HG02798 (cell line): Measurements from ENCODE around the gene PATL1.

Source experiments
- ATAC-seq: cut with Tn5 transposase; IDR thresholded peaks from one replicate; pipeline ENCODE4 v1.9.1; 2021; ENCODE audit warnings: mild to moderate bottlenecking; ENCODE audit not compliant: unreplicated experiment, poor library complexity

The PATL1 gene

DNA sequence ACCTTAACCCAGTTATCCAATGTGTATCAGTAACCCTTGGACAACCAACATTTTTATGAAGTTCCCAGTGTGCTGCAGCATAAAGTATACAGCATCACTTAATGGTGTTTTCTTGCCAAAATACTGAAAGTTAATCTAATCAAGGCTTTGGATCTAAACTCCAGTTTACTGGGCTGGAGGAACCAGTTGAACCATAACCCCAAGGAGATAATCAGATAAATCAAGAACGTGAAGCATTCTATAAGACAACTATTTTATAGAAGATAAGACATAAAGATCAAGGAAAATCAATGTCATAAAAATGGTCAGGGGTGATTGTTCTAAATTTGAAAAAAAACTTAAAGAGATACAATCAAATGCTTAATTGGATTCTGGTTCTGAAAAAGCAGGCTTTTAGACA lies 51.0 kb downstream of the PATL1 start:
- no peak for ATAC-seq

DNA sequence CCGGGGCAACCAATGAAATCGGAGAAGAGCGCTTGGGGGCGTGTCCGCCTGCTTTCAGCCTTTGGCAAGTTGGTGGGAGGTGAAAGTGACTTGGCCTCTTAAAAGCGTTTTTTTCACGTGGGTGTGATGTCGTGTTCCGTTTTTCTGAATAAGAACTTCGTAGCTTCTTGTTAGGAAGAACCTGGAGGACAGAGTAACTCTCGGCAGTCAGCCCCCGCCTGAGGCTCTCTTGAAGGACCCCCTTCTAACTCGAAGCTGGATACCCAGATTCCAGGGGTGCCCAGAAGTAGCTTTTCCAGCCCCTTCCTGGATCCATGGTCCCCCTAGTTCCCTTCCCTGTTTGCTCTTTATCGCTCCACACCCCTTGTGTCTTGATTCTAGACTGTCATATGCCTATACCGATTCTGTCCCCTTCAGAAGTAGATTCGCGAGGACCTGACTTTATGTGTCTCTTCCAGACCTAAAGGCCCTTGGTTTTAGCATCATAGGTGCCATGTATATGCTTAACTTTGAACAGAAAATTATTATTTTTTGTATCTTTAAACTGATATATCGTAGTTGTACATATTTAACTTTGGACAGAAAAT lies 52.3 kb downstream of the PATL1 start:
- ATAC-seq = no peak

DNA sequence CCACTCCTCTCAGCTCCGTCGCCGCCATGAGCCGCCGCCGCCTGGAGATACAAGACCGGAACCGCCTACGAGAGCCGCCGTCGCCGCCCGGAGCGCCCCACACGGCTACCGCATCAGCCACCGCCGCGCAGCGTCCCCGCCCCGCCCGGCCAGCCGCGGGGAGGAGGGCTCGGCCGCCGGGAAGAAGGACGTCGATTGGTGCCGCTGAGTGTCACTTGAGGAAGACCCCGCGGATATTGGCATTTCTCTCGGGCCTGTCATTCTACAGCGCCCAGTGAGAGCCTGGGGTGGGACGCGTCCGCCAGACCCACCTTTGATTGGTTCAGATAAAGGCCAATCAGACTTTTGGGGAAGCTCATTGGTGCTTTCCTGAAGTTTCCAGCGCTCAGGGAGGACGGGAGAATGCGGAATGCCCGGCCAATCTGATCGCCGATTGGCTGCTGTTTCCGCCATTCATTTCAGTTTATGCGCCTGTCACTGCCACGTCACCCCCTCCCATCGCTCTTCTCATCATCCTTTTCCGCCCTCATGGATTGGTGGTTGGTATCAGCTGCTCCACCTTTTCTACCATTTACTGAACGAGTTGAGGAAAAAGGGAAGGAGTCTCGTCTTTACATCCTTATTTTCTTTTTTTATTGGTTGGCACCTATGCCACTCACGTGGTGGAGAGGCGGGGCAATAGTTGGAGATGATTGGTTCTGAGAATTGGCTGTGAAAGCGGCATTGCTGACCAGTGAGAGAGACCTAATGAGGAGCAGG lies 53.0 kb downstream of the PATL1 start, which contains the start of gene OSBP:
OSBP (minus strand) TSS at position 138 of the 759 bp plus-strand sequence; CDS start at position 28, 110 bp downstream.
- ATAC-seq = peak; percentile 88

DNA sequence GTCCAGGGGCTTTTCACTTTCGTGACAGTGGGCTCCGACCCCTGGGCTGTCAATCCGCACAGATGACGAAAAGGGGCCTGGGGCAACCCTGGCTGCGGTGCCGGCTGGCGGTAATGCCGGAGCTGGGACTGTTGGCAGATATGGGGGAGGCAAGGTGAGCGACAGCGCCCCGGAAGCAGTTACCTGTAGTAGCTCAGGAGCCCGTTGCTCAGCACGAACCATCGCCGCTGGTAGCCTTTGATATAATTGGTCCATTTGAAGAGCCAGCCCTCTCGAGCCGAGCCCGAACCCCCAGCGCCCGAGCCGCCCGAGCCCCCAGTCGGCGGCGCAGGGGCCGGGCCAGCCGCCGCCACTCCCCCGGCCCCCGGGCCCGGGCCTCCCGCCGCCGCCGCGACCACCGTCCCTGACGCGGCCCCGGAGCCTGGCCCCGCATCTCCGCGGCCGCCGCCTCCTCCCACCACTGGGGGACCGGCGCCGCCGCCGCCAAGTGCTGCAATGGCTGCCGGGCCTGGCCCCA lies 53.7 kb downstream of the PATL1 start:
- peak; percentile 3 for ATAC-seq

DNA sequence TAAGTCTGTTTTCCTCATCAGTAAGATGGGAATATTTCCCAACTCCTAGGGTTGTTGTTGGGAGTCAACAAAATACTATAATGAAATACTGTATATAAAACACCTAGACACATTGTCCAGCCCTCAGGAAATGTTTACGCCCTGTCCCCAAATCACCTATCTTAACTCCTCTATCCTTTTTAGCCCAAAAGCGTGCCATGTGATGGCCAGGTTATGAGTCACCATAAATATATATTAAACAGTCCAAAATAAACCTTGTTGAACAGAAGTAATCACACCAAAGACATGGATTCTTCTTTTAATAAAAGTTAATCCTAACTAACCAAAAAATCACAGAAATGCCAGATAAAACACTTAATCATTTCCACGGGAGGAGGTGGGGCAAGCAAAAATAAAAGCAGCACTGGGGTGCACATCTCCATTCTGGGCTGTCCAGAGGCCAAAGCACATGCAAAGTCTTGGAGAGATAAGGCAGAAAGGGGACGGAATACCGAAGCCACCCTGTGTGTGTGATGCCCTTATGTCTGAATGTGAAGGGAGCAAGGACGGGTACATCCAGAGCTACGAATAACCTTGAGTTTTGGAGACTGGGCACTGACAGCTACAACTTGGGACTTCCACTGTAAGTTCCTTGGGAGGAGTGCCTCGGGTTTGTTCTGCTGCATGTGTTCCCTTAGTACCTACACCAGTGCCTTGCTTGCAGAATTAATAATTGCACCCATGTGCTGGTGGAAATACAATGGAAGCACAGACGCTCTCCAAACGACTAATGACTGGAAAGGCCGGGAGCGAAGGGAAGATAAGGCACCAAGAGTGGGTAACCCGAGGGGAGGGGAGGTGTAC lies 54.3 kb downstream of the PATL1 start:
- ATAC-seq = no peak

DNA sequence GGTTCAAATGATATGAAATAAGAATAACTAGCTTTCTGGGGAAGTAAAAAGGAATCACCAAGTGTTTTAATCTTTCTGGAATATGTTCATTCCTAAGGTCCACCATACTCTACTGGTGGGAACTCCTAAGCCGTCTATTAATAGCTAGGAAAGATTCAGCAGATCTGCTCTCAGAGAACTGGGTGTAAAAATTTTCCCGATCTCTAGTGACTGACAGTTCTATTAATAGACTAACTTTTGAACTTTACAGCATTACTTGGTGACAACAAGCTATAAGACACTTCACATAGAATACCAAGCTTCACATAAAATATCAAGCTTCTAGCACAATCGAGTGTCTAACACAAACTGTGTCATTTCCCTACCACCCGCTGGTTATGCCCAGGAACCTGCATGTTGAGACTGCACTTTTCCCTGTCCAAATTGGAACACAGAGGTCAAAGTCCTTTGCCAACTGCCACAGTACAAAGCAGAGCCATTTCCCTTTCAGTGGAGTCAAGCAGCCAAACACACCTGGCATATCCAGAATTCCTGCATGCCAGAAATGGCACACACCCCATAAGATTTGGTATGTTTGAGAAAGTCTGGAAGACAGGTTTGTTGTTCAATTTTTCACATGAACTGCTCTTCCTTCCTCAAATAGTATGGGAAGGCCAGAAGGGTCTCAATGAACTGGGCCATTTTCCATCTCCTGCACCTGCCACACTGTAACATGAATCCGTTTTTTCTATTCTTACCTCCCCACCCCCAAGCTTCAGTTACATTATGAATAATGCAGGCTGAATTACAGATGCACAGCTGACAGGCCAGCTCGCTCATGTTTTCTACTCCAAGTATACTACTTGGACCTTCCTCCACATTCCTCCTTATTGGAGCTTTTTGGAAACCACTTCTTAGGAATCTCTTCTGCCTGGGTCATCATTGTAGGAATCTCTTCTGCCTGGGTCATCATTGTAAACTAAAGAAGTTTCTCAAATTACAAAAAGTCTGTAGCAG lies 57.0 kb downstream of the PATL1 start:
- no peak for ATAC-seq

DNA sequence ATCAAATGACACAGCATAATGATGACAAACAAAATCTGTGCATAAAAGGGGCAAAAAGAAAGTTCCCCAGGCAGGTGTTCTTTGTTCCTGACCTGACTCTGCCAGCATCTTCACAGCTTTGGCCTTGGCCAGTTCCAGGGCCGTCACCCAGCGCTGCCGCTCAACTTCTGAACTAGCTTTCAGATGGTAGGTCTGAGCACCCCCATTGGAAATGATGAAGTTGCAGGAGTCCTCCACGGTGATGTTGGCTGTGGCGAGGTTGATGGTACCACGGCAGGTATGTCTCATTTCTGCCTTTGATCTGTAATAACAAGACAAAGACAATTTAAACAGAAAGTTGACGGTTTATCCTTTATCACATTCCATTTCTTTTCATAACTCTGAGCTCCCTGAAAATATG lies 58.5 kb downstream of the PATL1 start:
- no peak for ATAC-seq

DNA sequence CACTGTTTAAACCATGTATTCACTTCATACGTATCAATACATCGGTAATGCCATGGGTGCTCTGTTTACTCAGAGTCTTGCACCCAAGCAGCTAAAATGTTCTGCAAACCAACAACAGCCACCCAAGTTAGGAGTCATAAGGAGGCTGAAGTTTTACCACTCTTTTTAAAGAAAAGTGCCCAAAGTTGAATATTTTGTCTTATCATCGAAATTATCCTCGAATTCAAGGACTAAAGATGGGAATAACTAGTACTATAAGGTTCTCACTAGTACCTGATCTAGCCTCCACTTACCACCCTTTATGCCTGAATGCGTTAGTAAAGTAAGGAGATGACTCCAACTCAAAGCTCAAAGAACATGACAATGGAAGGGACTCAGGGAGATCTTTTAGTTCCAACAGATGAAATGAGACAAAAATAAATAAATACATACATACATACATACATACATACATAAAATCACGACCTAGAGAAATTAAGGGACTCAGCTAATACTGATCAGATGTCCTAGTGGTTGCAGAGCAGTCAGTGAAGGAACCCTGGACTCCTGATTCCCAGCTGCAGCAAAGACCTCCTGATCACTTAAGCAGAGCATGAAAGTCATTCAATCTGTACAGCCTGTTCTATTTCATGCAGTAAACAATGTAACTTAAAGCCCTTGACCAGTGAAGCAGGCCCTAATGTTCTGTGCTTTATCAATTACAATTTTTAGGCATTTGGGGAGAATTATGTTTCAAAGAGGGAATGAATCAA lies 61.0 kb downstream of the PATL1 start:
- no peak for ATAC-seq

DNA sequence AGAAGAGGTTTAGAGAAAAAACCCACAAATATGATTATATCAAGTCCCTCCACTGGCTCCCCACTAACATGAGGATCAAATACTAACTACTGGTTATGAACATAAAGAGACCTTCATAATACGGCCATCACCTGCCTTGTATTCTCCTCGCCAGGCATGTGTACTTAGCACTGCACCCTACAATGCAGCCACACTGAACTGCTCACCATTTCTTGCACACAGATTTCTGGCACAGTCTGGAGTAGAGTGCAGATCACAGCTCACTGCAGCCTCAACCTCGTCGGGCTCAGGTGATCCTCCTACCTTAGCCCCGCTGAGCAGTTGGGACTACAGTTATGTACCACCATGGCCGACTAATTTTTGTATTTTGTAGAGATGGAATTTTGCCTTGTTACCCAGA lies 66.4 kb downstream of the PATL1 start:
- ATAC-seq = no peak

DNA sequence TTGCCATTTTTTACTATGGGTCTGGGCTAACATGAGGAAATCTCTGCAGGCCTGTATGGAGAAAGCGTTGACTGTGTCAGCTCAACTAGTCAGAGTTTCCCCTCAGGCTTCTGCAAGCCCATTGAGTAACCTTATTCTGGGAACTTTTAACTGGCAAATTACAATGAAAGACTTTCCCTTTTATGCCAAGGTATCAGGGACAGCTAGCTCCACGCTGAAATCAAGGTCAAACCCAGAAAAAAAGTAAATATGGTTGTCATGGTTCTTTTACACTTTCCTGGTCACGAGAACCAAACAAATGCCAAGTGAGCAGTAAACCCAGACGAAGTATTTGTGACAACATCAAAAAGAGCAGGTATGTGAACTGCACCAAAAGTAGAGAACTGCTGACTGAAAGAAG lies 67.0 kb downstream of the PATL1 start:
- ATAC-seq = no peak

DNA sequence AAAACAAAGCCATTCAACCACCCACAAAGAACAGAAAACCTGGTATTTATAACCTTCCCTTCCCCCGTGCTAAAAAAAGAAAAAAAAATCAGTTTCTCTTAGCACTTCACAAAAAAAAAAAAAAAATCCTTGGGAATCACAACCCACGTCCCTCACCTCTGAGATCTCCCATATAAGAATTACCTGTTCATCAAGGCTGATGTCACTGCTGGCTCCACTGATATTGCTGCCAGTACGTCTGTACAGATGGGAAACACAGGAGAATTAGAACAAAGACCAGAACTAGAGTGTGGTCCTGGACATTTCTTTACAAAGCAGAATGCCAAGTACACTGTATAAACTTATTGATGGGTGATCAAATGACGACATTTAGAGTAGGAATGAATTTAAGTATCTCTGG lies 68.2 kb downstream of the PATL1 start:
- ATAC-seq = no peak

DNA sequence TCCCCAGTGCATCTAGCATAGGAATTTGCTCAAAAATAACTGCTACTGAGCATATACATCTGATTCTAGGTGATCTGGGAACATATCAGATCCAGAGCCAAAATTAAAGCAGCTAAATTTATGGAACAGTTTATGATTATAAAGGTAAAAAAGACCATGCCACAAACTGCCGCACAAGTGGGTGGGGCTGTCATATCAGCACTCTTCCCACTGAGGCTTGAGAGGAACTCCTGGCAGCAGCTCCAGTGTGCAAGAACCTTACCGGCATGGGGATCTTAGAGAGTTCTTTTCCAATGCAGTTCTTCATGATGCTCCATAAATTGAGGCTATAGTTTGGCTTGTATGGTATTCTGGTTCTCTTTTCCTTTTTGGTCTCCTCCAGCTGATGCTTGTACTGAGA lies 68.6 kb downstream of the PATL1 start:
- no peak for ATAC-seq

DNA sequence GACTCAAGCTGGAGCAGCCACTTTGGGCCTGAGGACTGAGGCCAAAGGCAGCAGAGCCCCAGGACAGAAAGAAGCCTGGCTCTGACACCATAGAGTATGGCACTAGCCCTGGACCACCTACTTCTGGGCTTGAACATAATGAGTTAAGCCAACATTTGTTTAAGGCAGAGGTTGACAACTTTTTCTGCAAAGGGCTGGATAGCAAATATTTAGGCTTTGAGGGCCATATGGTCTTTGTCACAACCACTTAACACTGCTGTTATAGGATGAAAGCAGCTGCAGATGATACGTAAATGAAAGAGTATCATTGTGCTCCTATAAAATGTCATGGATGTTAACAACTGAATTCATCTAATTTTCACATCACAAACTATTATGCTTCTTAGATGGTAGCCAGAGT lies 69.9 kb downstream of the PATL1 start:
- no peak for ATAC-seq
